Tibial nerve (tissue), 4 donors: ENCODE data around the gene LMO7.

Source experiments
- CTCF ChIP-seq, 5 experiments: fragments of 200-600 bp in 3 of 5; fragments of 450-650 bp in 2 of 5; sonication (generic) in 3 of 5; IDR thresholded peaks; one replicate each; pipeline ENCODE4 v1.5.1; 2016 to 2019; ENCODE audit warnings: antibody characterized with exemption in 5 of 5, mild to moderate bottlenecking in 3 of 5, moderate library complexity in 2 of 5
- EP300 ChIP-seq, 2 donors: sonication (generic); formaldehyde crosslinking; IDR thresholded peaks; one replicate each; pipeline ENCODE4 v1.6.1; 2017; ENCODE audit warnings: antibody characterized with exemption in 2 of 2, mild to moderate bottlenecking in 1 of 2
- POLR2A ChIP-seq, 2 donors: fragments of 450-650 bp; IDR thresholded peaks; one replicate each; pipeline ENCODE4 v1.6.1; 2017; ENCODE audit warnings: antibody characterized with exemption in 2 of 2, mild to moderate bottlenecking in 2 of 2, moderate library complexity in 2 of 2

GRCh38 chr13:75875450-75875849, 239.3 kb downstream of the LMO7 start:
- TF ChIP-seq CTCF (IDR thresholded peaks at IDR 0.05) (no peak), EP300 (IDR thresholded peaks at IDR 0.05) (no peak), POLR2A (IDR thresholded peaks at IDR 0.05) (no peak)
